CD4-positive, alpha-beta T cell treated with Interleukin-17A for 1 hour (primary cell): ENCODE results near the gene CXXC5.
"Not testable (repeated sequence)": the region's sequence is repeated elsewhere in the genome, so short reads cannot be mapped to it uniquely, and the experiment has no call there.

ENCODE experiments used
- DNase-seq: peaks from one replicate; pipeline ENCODE4 v3.0.0-alpha.2; 2020

Gene CXXC5

GRCh38 chr5:139717221-139717620, 69.1 kb downstream of the CXXC5 start:
- DNase-seq = no peak

DNA sequence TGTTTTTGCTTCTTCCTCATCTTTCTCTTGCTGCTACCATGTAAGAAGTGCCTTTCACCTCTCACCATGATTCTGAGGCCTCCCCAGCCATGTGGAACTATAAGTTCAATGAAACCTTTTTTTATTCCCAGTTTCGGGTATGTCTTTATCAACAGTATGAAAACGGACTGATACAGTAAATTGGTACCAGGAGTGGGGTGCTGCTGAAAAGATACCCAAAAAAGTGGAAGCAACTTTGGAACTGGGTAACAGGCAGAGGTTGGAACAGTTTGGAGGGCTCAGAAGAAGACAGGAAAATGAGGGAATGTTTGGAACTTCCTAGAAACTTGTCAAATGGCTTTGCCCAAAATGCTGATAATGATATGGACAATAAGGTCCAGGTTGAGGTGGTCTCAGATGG, 70.3 kb downstream of the CXXC5 start:
- DNase-seq = not testable (repeated sequence)

GRCh38 chr5:139719970-139720369, 71.8 kb downstream of the CXXC5 start:
- DNase-seq = not testable (repeated sequence)

GRCh38 chr5:139723986-139724587, 75.9 kb downstream of the CXXC5 start:
- no peak for DNase-seq

DNA sequence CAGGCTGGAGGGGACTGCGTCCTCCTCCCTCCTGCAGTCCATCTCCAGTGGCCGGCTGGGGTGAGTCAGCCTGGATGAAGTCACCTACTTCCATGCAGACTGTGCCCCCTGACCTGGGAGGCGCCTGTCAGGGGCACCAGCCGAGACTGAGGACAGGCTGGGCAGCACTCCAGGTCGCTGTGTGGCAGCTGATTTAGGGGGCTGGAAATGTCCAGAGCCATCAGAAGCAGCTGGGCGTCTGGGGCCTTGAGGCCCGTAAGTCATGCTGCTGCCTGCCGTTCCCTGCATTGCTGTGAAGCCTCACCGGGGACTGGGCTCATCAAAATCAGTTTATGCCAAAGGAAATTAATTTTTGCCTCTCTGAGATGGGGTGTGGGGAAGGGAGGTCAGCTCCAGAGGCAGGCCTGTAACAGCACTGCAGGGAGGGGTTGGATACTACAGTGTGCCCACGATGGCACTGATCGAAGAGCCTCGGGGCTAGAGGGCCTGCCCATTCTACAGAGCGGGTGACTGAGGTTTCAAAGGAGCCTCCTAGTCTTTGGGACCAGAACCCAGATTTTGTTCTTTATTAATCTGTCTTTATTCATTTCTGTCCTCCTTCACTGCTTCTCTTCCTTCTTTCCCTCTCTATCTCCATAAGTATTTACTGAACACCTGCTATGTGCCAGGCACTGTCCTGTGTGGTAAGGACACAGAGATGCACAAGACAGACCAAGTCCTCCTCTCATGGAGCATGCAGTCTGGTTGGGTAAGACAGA, 77.1 kb downstream of the CXXC5 start:
- DNase-seq = no peak

- no peak for DNase-seq
Measured at GRCh38 chr5:139726248-139726647, 78.1 kb downstream of the CXXC5 start.

GRCh38 chr5:139727615-139728014, 79.5 kb downstream of the CXXC5 start:
- DNase-seq = not testable (repeated sequence)

- DNase-seq = no peak
Measured at GRCh38 chr5:139731281-139731680, 83.1 kb downstream of the CXXC5 start.

DNA sequence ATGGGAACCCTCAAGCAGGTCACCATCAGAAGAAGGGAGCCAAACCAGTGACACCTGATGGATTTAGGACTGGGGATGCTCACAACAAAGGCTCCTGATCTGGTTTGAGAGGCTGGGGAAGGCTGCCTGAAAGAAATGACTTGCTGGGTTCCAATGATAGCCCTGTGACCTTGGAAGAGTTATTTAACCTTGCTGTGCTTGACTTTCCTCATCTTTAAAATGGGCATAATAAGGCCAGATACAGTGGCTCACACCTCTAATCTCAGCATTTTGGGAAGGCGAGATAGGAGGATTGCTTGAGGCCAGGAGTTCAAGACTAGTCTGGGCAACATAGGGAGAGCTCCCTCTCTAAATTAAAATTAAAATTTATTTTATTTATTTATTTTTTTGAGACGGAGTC, 83.9 kb downstream of the CXXC5 start:
- no peak for DNase-seq

DNA sequence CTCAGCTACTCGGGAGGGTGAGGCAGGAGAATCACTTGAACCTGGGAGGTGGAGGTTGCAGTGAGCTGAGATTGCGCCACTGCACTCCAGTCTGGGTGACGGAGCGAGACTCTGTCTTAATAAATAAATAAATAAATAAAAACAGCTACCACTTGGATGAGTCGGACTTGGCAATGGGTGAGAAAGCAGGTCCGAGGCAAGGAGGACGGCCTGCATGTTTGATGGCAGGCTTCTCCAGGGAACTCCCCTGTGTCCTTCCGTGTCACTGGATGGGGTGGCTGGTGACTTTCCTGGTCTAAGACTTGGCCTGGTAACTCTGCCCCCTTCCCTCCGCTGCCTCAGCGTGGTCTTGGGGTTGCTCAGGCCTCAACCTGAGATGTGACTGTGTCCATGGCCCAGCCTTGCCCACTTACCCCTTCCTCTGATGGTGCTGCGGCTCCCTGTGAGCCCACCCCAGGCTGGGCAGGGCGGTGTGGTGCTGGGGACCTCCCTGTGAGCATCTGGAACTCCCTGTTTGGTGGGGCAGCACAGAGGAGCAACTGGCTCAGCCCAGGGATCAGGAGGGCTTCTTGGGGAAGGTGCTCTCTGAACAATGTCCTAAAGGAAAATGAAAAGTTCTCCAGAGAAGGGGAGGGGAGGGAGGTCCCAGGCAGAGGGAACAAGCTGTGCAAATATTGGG, 85.0 kb downstream of the CXXC5 start:
- DNase-seq = no peak
